GM21529 (cell line): Measurements from ENCODE around the gene OR6J1.
"Not testable (repeated sequence)": the region's sequence is repeated elsewhere in the genome, so short reads cannot be mapped to it uniquely, and the experiment has no call there.

Source experiments
- ATAC-seq: cut with Tn5 transposase; IDR thresholded peaks from one replicate; pipeline ENCODE4 v1.9.1; 2021; ENCODE audit not compliant: unreplicated experiment

OR6J1 gene

DNA sequence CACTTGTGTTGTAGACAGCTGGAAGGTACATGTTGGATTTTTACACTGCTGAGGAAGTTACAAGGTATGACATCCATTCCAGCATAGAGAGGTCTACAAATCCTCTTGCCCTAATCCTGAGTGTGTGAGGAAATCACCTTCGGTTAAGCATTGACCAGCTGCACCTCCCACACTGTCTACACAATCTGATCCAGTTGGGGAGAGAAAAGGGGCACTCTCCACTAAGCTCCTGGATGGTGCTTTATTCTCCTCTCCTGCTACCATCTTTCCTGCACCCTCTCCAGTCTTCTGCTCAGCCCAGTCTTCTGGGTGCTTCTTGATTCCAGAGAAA is at the start of gene OR6J1:
Gene OR6J1, minus strand, starts transcription at position 48 of the 331 bp plus-strand sequence. CDS start 9,541 bp downstream, outside the sequence.
- ATAC-seq: no peak

DNA sequence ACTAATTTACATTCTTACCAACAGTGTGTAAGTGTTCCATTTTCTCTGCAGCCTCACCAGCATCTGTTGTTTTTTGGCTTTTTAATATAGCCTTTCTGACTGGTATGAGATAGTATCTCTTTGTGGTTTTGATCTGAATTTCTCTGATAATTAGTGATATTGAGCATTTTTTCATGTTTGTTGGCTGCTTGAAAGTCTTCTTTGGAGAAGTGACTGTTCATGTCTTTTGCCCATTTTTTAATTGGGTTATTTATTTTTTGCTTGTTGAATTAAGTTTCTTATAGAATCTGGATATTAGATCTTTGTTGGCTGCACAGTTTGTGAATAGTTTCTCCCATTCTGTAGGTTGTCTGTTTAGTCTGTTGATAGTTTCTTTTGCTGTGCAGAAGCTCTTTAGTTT is 48.0 kb upstream of the OR6J1 start:
- no peak for ATAC-seq

GRCh38 chr14:22691171-22691570 is 47.0 kb upstream of the OR6J1 start:
- ATAC-seq: no peak

- ATAC-seq: no peak
Measured at GRCh38 chr14:22689199-22689598, 45.0 kb upstream of the OR6J1 start.

DNA sequence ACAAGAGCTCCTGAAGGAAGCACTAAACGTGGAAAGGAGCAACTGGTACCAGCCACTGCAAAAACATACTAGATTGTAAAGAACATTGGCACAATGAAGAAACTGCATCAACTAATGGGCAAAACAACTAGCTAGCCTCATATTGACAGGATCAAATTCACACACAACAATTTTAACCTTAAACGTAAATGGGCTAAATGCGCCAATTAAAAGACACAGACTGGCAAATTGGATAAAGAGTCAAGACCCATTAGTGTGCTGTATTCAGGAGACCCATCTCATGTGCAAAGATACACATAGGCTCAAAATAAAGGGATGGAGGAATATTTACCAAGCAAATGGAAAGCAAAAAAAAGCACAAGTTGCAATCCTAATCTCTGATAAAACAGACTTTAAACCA is 43.8 kb upstream of the OR6J1 start:
- not testable (repeated sequence) for ATAC-seq

DNA sequence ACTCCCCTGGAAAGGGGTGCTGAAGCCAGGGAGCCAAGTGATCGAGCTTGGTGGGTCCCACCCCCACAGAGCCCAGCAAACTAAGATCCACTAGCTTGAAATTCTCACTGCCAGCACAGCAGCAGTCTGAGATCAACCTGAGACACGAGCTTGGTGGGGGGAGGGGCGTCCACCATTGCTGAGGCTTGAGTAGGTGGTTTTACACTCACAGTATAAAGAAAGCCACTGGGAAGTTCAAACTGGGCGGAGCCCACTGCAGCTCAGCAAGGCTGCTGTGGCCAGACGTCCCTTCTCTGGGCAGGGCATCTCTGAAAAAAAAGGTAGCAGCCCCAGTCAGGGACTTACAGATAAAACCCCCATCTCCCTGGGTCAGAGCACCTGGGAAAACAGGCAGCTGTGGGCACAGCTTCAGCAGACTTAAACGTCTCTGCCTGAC is 42.0 kb upstream of the OR6J1 start:
- ATAC-seq: not testable (repeated sequence)

DNA sequence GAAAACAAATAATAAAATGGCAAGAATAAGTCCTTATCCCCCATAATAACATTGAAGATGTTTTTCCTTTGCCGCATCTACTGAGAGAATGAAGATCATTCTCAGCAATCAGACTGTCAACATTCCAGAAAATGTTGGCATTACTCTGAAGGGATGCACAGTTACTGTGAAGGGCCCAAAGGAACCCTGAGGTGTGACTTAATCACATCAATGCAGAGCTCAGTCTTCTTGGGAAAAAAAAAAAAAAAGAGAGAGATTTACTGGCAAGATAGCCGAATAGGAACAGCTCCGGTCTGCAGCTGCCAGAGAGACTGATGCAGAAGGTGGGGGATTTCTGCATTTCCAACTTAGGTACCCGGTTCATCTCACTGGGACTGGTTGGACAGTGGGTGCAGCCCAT is 41.3 kb upstream of the OR6J1 start:
- ATAC-seq: no peak

- ATAC-seq: not testable (repeated sequence)
Measured at GRCh38 chr14:22683428-22683827, 39.3 kb upstream of the OR6J1 start.

GRCh38 chr14:22678221-22678620 is 34.1 kb upstream of the OR6J1 start:
- ATAC-seq: no peak

DNA sequence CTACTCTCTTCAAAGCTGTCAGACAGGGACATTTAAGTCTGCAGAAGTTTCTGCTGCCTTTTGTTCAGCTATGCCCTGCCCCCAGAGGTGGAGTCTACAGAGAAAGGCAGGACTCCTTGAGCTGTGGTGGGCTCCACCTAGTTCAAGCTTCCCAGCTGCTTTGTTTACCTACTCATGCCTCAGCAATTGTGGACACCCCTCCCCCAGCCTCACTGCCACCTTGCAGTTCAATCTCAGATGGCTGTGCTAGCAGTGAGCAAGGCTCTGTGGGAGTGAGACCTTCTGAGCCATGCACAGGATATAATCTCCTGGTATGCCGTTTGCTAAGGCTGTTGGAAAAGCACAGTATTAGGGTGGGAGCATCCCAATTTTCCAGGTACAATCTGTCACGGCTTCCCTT is 33.4 kb upstream of the OR6J1 start:
- not testable (repeated sequence) for ATAC-seq

DNA sequence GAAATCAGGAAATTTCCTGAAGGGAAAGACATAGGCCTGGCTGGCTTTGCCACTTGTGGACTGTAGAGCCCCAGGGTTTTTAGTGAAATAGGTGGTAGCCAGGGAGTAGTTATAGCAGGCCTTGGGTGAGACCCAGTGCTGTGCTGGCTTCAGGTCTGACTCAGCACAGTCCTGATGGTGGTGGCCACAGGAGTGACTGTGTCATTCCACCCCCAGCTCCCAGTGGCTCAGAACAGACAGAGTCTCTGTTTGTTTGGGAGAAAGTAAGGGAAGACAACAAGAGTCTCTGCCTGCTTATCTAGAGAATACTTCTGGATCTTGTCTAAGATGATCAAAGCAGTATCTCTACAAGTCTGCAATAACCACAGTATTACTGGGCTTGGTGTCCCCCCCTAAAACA is 27.5 kb upstream of the OR6J1 start:
- ATAC-seq: no peak

DNA sequence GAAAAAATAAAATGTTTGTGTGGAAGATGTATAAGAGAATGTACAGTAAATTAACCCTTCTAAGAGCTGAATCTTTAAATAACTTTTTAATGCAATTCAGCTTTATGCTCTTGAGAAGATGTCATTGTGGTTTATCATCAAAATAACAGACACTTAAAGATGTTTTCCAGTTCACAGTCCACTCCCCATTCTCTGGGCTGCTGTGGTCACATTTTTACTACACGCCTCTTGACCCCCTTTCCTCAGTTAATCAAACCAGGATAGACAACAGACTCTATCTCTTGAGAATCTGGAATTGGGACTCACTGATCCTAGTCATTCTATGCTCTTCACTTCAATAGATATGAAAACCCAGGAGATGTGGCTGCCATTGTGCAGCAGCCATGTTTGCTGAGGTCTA is 24.7 kb upstream of the OR6J1 start:
- no peak for ATAC-seq

- peak; percentile 45 for ATAC-seq
Measured at GRCh38 chr14:22668417-22668816, 24.3 kb upstream of the OR6J1 start.

GRCh38 chr14:22667881-22668280 is 23.7 kb upstream of the OR6J1 start:
- ATAC-seq: no peak

- ATAC-seq: no peak
Measured at GRCh38 chr14:22666203-22666893, 22.2 kb upstream of the OR6J1 start.

DNA sequence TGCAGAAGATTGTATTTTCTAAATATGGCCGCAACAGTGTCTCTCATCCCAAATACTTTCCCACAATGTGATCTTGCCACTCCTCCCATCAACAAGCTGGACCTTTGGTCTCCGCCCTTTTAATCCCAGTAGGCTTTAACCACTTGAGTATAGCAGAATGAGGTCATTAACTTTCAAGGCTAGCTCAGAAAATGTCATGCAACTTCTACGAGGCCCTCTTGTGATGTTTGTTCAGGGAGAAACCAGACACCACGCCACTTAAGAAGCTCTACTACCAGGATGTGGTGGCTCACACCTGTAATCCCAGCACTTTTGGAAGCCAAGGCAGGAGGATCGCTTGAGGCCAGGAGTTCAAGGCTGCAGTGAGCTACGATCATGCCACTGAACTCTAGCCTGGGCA is 20.1 kb upstream of the OR6J1 start:
- no peak for ATAC-seq

GRCh38 chr14:22660654-22661053 is 16.5 kb upstream of the OR6J1 start:
- no peak for ATAC-seq

GRCh38 chr14:22658946-22659345 is 14.8 kb upstream of the OR6J1 start:
- ATAC-seq: no peak

GRCh38 chr14:22657861-22658260 is 13.7 kb upstream of the OR6J1 start:
- no peak for ATAC-seq

DNA sequence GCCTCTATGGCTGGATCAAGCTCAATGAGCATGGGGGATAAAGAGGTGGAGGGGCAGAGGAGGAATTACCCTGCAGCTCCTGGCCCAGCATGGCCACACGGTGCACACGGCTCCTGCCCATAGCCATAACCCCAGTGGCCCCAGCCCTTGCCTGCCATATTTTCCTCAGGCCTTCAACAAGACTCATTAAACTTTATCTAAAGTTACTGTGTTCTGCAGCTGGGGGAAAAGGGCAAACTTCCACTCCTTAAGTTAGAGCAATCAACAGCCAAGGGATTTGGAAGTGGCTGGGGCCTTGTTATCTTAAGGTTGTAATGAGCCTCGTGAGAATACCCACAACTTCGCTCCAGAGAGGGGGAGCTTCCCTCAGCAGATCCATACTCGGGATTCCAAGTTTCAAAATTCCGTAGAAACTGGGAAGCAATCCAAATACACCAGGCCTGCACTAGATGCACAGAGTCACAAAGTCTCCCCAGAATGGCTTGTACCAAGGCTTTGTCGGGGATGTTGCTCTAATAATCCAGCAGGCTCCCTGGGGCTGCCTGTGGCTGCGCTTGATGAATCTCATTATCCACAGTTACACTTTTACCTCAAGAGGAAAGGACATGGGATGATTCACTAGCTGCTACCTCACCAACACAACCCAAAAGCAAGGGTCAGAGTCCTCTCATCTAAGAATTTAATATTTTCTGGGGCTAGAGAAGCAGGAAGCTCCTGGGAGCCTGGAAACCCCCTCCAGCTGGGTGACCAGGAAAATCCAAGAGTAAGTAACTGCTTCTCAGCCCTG is 13.0 kb upstream of the OR6J1 start:
- no peak for ATAC-seq

DNA sequence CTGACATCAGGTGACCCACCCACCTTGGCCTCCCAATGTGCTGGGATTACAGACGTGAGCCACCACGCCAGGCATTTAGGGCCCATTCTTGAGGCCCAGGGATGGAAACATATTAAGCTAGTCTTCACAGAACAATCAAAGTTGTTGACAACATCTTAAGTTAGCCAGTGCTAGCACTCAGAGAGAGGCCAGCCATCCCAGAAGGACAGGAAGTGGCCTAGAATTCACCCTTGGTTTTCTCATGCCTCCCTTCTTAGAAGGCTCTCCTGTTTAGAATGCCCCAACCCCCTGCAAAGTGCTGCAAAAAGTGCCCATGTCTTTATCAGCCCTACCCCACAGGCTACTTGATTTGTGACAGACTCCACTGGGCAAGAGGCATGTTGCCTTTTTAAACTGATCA is 12.1 kb upstream of the OR6J1 start:
- no peak for ATAC-seq

DNA sequence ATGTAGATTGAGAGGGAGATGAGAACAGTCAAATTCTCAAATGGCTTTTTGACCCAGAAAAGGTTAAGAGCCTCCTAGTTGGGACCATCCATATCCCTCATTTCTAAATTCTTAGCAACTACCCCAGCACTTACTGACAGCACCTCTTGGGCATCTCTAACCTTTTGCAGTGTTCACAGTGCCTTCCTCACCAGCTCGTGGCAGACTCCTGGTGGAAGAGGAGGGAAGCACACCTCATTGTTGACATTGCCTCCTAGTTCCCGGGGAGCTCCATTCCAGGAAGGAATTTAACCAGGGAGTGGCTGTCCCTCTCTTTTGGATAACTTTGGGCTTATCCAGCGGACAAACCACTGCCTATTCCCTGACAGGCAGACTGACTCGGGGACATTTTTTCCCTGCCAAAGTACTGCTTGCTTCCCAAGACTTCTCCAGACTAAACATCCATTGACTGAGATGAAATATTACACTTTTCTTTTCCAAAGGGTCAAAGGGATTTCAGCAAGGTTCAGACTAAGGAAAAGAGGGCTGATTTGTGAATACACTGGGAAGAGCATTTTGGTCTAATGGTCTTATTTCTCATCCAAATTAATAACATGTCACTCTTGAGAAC is 9.0 kb upstream of the OR6J1 start:
- ATAC-seq: peak; percentile 69
